ENCODE data around the gene FAM193A. TPM values are rescaled to one million over a fixed set of nuclear protein-coding genes. Genes with fewer than 3 reads are reported as not detected.
A peak's percentile ranks its signal among the peaks of the same experiment; 100 is the strongest.
"Not testable (repeated sequence)": the region's sequence is repeated elsewhere in the genome, so short reads cannot be mapped to it uniquely, and the experiment has no call there.

Gene FAM193A
- total RNA-seq, 1 donor from 2014 or later = 26.1 TPM

DNA sequence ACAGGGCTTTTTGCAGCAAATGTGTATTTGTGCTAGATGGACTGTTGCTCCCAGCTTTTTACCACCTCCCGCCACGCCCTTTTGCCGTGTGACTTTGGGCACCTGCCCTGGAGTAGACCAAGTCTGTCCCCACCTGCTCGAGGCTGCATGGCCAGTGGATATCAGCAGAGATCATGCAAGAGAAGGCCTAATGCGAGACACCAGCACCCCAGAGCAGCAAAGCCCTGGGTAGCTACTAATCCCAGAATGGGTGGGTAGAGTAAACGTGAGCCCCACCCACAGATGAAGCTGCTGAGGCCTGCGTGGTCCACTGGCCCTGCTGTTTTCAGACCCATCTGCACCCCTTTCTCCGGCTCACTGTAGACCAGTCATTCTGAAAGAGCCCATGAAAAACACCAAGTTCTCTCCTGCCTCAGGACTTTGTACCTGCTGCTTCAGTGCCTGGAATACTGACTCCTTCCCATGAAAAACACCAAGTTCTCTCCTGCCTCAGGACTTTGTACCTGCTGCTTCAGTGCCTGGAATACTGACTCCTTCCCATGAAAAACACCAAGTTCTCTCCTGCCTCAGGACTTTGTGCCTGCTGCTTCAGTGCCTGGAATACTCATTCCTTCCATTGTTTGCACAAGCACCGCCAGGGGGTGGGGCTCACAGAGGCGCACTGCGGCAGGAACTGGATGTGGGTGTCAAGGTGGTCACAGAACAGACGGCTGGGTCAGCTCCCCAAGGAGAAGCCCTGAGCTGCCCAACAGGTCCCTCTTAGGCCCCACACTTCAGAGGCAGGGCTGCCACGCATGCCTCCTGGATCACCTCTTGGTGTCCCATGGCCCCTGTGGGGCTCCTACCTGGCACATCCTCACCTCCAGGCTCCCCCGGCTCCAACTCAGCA is 224.8 kb downstream of the FAM193A start:
- Histone ChIP-seq H3K4me3 (no peak overlapping the region), H3K36me3 (no peaks in the 10 kb centered on the region), H3K9me3 (no peaks in the 10 kb centered on the region), H3K27ac (no peak overlapping the region), H3K4me1 (peaks cover 22% of the 10 kb centered on the region), H3K27me3 (ENCODE audit: low read depth) (no peaks in the 10 kb centered on the region)
- ATAC-seq = peak; percentile 18 to 22
- intact Hi-C loops (cut with DNase I) = no loop called here
- DNase-seq = peak; percentile 61
- peak; percentile 14 for TF ChIP-seq CTCF (IDR thresholded peaks at IDR 0.05)

GRCh38 chr4:2762048-2762447 is 225.6 kb downstream of the FAM193A start:
- DNase-seq = no peak
- Histone ChIP-seq H3K4me3 (no peak overlapping the region), H3K36me3 (no peaks in the 10 kb centered on the region), H3K27ac (no peak overlapping the region), H3K9me3 (no peaks in the 10 kb centered on the region), H3K27me3 (ENCODE audit: low read depth) (no peaks in the 10 kb centered on the region), H3K4me1 (peaks cover 16% of the 10 kb centered on the region)
- TF ChIP-seq CTCF (IDR thresholded peaks at IDR 0.05) = no peak
- intact Hi-C loops (cut with DNase I) = no loop called here
- ATAC-seq = no peak

DNA sequence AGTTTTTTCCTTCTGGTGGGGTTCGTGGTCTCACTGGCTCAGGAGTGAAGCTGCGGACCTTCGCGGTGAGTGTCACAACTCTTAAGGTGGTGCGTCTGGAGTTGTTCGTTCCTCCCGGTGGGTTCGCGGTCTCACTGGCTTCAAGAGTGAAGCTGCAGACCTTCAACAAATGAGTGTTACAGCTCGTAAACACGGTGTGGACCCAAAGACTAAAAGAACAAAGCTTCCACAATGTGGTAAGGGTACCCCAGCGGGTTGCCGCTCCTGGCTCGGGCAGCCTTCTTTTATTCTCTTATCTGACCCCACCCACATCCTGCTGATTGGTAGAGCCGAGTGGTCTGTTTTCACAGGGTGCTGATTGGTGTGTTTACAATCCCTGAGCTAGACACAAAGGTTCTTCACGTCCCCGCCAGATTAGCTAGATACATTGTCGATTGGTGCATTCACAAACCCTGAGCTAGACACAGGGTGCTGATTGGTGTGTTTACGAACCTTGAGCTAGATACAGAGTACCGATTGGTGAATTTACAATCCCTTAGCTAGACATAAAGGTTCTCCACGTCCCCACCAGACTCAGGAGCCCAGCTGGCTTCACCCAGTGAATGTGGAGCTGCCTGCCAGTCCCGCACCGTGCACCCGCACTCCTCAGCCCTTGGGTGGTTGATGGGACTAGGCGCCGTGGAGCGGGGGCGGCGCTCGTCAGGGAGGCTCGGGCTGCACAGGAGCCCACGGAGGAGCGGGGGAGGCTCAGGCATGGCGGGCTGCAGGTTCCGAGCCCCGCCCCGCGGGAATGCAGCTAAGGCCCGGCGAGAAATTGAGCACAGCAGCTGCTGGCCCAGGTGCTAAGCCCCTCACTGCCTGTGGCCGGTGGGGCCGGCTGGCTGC is 226.3 kb downstream of the FAM193A start:
- H3K27me3 ChIP-seq (ENCODE audit: low read depth); H3K27ac ChIP-seq; ATAC-seq; H3K9me3 ChIP-seq; intact Hi-C loops (cut with DNase I); H3K36me3 ChIP-seq; H3K4me3 ChIP-seq: not testable (repeated sequence)
- peaks cover 13% of the 10 kb centered on the region for H3K4me1 ChIP-seq
- peak; percentile 42 for DNase-seq

GRCh38 chr4:2763511-2763967 is 227.1 kb downstream of the FAM193A start:
- H3K4me3 ChIP-seq = peak overlapping the region; percentile 53
- intact Hi-C loops (cut with DNase I) = no loop called here
- H3K27ac ChIP-seq = peak overlapping the region; percentile 58
- ATAC-seq (peak in 1 of 2 donors; percentile 17), DNase-seq (peak; percentile 50)
- no peaks in the 10 kb centered on the region for H3K27me3 ChIP-seq (ENCODE audit: low read depth)
- H3K4me1 ChIP-seq = peaks cover 13% of the 10 kb centered on the region
- H3K36me3 ChIP-seq = no peaks in the 10 kb centered on the region
- TF ChIP-seq CTCF (IDR thresholded peaks at IDR 0.05) = no peak
- no peaks in the 10 kb centered on the region for H3K9me3 ChIP-seq

- intact Hi-C loops (cut with DNase I) = no loop called here
- H3K4me3 ChIP-seq = no peak overlapping the region
- H3K27ac ChIP-seq = no peak overlapping the region
- no peaks in the 10 kb centered on the region for H3K9me3 ChIP-seq
- no peak for TF ChIP-seq CTCF (IDR thresholded peaks at IDR 0.05)
- H3K27me3 ChIP-seq (ENCODE audit: low read depth) = no peaks in the 10 kb centered on the region
- no peaks in the 10 kb centered on the region for H3K36me3 ChIP-seq
- peaks cover 20% of the 10 kb centered on the region for H3K4me1 ChIP-seq
- ATAC-seq (no peak), DNase-seq (peak; percentile 7)
Measured at GRCh38 chr4:2765832-2766526, 229.5 kb downstream of the FAM193A start.
